ENCODE results near the gene KCNJ6.

GRCh38 chr21:37861561-37861960, 54.7 kb downstream of the KCNJ6 start:
- TF ChIP-seq, protein P1, sequence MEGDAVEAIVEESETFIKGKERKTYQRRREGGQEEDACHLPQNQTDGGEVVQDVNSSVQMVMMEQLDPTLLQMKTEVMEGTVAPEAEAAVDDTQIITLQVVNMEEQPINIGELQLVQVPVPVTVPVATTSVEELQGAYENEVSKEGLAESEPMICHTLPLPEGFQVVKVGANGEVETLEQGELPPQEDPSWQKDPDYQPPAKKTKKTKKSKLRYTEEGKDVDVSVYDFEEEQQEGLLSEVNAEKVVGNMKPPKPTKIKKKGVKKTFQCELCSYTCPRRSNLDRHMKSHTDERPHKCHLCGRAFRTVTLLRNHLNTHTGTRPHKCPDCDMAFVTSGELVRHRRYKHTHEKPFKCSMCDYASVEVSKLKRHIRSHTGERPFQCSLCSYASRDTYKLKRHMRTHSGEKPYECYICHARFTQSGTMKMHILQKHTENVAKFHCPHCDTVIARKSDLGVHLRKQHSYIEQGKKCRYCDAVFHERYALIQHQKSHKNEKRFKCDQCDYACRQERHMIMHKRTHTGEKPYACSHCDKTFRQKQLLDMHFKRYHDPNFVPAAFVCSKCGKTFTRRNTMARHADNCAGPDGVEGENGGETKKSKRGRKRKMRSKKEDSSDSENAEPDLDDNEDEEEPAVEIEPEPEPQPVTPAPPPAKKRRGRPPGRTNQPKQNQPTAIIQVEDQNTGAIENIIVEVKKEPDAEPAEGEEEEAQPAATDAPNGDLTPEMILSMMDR (conservative IDR thresholded peaks at IDR 0.05; ENCODE audit: low read depth, low read length): no peak
- TF ChIP-seq EZH2 (IDR thresholded peaks at IDR 0.05; ENCODE audit: borderline replicate concordance, low read depth, low read length, poor library complexity, severe bottlenecking): no peak

All from A673 (cell line).